SK-N-MC (cell line): ENCODE measurements around the gene ZCCHC14.
"Not testable (repeated sequence)": the region's sequence is repeated elsewhere in the genome, so short reads cannot be mapped to it uniquely, and the experiment has no call there.

Experiments
- DNase-seq: peaks from one replicate; pipeline ENCODE4 v3.0.0-alpha.2; 2011; ENCODE audit warnings: low read depth, low spot score
- H3K27ac ChIP-seq: fragments of 200-600 bp; sonication (generic); 2 replicates; pipeline ENCODE4 v1.5.1; 2016; ENCODE audit warnings: mixed run types
- H3K36me3 ChIP-seq: fragments of 200-600 bp; sonication (generic); 2 replicates; pipeline ENCODE4 v1.6.1; 2017; ENCODE audit warnings: antibody characterized with exemption, low read length, mixed read lengths; ENCODE audit not compliant: insufficient read depth
- H3K4me3 ChIP-seq: fragments of 200-600 bp; sonication (generic); 2 replicates; pipeline ENCODE4 v1.5.1; 2016
- H3K9ac ChIP-seq: fragments of 200-600 bp; sonication (generic); 2 replicates; pipeline ENCODE4 v1.8.0; 2017; ENCODE audit warnings: mixed run types, mixed read lengths; ENCODE audit not compliant: insufficient read length
- H3K9me3 ChIP-seq: fragments of 200-600 bp; sonication (generic); 2 replicates; pipeline ENCODE4 v1.6.1; 2017; ENCODE audit warnings: low read depth, mild to moderate bottlenecking, antibody characterized with exemption, low read length, moderate library complexity, mixed read lengths
- EZH2 ChIP-seq: fragments of 200-600 bp; sonication (generic); IDR thresholded peaks from one replicate; pipeline ENCODE4 v1.6.1; 2017; ENCODE audit warnings: antibody characterized with exemption
- FOXP2 ChIP-seq: optimal IDR thresholded peaks from 2 replicates; pipeline ENCODE3; 2011; ENCODE audit warnings: mild to moderate bottlenecking, moderate library complexity; ENCODE audit not compliant: insufficient read depth; ENCODE audit errors: extremely low read length, control extremely low read depth
- POLR2AphosphoS5 ChIP-seq: IDR thresholded peaks from 2 replicates; pipeline ENCODE4 v1.6.1; 2012; ENCODE audit warnings: mild to moderate bottlenecking, low read depth, low read length, borderline replicate concordance

Gene ZCCHC14

GRCh38 chr16:87516361-87516760, 23.5 kb upstream of the ZCCHC14 start:
- Histone ChIP-seq H3K4me3 (no peak overlapping the region), H3K36me3 (no peaks in the 10 kb centered on the region), H3K9me3 (no peaks in the 10 kb centered on the region), H3K9ac (no peak overlapping the region), H3K27ac (no peak overlapping the region)
- DNase-seq = no peak
- TF ChIP-seq EZH2 = no peak
- no peak for TF ChIP-seq POLR2AphosphoS5
- TF ChIP-seq FOXP2 = no peak

- Histone ChIP-seq H3K9me3 (no peaks in the 10 kb centered on the region), H3K36me3 (no peaks in the 10 kb centered on the region), H3K27ac (no peak overlapping the region), H3K9ac (no peak overlapping the region), H3K4me3 (no peak overlapping the region)
- no peak for DNase-seq
- TF ChIP-seq EZH2 (no peak), FOXP2 (no peak), POLR2AphosphoS5 (no peak)
Measured at GRCh38 chr16:87515475-87516330, 22.9 kb upstream of the ZCCHC14 start.

- not testable (repeated sequence) for H3K9me3 ChIP-seq, H3K27ac ChIP-seq, H3K36me3 ChIP-seq, H3K4me3 ChIP-seq, H3K9ac ChIP-seq, DNase-seq
Measured at GRCh38 chr16:87509778-87510177, 17.0 kb upstream of the ZCCHC14 start.

- Histone ChIP-seq H3K36me3 (no peaks in the 10 kb centered on the region), H3K27ac (no peak overlapping the region), H3K9me3 (no peaks in the 10 kb centered on the region), H3K9ac (no peak overlapping the region), H3K4me3 (no peak overlapping the region)
- no peak for TF ChIP-seq EZH2
- no peak for TF ChIP-seq POLR2AphosphoS5
- no peak for TF ChIP-seq FOXP2
- DNase-seq = no peak
Measured at GRCh38 chr16:87507351-87508069, 14.7 kb upstream of the ZCCHC14 start.

GRCh38 chr16:87506423-87507350, 13.9 kb upstream of the ZCCHC14 start:
- TF ChIP-seq FOXP2 = no peak
- TF ChIP-seq POLR2AphosphoS5 = no peak
- no peak for TF ChIP-seq EZH2
- DNase-seq = no peak
- Histone ChIP-seq H3K27ac (no peak overlapping the region), H3K36me3 (no peaks in the 10 kb centered on the region), H3K9ac (no peak overlapping the region), H3K4me3 (no peak overlapping the region), H3K9me3 (no peaks in the 10 kb centered on the region)

GRCh38 chr16:87505834-87506233, 13.0 kb upstream of the ZCCHC14 start:
- no peak for DNase-seq

GRCh38 chr16:87503232-87503937, 10.6 kb upstream of the ZCCHC14 start:
- not testable (repeated sequence) for H3K36me3 ChIP-seq, H3K4me3 ChIP-seq, H3K27ac ChIP-seq, H3K9me3 ChIP-seq, DNase-seq, H3K9ac ChIP-seq

More at GRCh38 chr16:87505834-87506233, 13.0 kb upstream of the ZCCHC14 start:
- TF ChIP-seq POLR2AphosphoS5 (no peak), EZH2 (no peak), FOXP2 (no peak)
- Histone ChIP-seq H3K9ac (no peak overlapping the region), H3K4me3 (no peak overlapping the region), H3K36me3 (no peaks in the 10 kb centered on the region), H3K9me3 (no peaks in the 10 kb centered on the region), H3K27ac (no peak overlapping the region)
